Measurements from ENCODE around the gene SYF2.

The SYF2 gene

GRCh38 chr1:25182629-25183028, 49.7 kb downstream of the SYF2 start:
- DNase-seq = no peak

- DNase-seq = no peak
These were observed 51.3 kb downstream of the SYF2 start for GRCh38 chr1:25180996-25181395.

GRCh38 chr1:25178917-25179561, 53.3 kb downstream of the SYF2 start:
- no peak for DNase-seq

GRCh38 chr1:25174730-25175612, 57.3 kb downstream of the SYF2 start:
- DNase-seq = no peak

GRCh38 chr1:25174363-25174729, 58.0 kb downstream of the SYF2 start:
- no peak for DNase-seq

- DNase-seq = no peak
These were observed 58.4 kb downstream of the SYF2 start for GRCh38 chr1:25173809-25174340.
